ENCODE measurements around the gene NELL1.

NELL1 gene

GRCh38 chr11:20824773-20825172 is 155.4 kb downstream of the NELL1 start:
- DNase-seq (ENCODE audit: low read depth): no peak
- H3K4me3 ChIP-seq (ENCODE audit: low read length): no peak overlapping the region
- no peak for TF ChIP-seq CTCF (conservative IDR thresholded peaks at IDR 0.05; ENCODE audit: low read depth, low read length)

- H3K4me3 ChIP-seq (ENCODE audit: low read length): no peak overlapping the region
- no peak for TF ChIP-seq CTCF (conservative IDR thresholded peaks at IDR 0.05; ENCODE audit: low read depth, low read length)
- DNase-seq (ENCODE audit: low read depth): no peak
Measured at GRCh38 chr11:20835561-20835960, 166.2 kb downstream of the NELL1 start.

- no peak overlapping the region for H3K4me3 ChIP-seq (ENCODE audit: low read length)
- no peak for TF ChIP-seq CTCF (conservative IDR thresholded peaks at IDR 0.05; ENCODE audit: low read depth, low read length)
- DNase-seq (ENCODE audit: low read depth): no peak
Measured at GRCh38 chr11:20839231-20839630, 169.8 kb downstream of the NELL1 start.

GRCh38 chr11:20840341-20840740 is 171.0 kb downstream of the NELL1 start:
- TF ChIP-seq CTCF (conservative IDR thresholded peaks at IDR 0.05; ENCODE audit: low read depth, low read length): no peak
- no peak for DNase-seq (ENCODE audit: low read depth)
- no peak overlapping the region for H3K4me3 ChIP-seq (ENCODE audit: low read length)

- no peak for DNase-seq (ENCODE audit: low read depth)
- TF ChIP-seq CTCF (conservative IDR thresholded peaks at IDR 0.05; ENCODE audit: low read depth, low read length): no peak
- H3K4me3 ChIP-seq (ENCODE audit: low read length): no peak overlapping the region
Measured at GRCh38 chr11:20844216-20844615, 174.8 kb downstream of the NELL1 start.

GRCh38 chr11:20844630-20845029 is 175.2 kb downstream of the NELL1 start:
- no peak overlapping the region for H3K4me3 ChIP-seq (ENCODE audit: low read length)
- no peak for DNase-seq (ENCODE audit: low read depth)
- TF ChIP-seq CTCF (conservative IDR thresholded peaks at IDR 0.05; ENCODE audit: low read depth, low read length): no peak

- H3K4me3 ChIP-seq (ENCODE audit: low read length): no peak overlapping the region
- no peak for TF ChIP-seq CTCF (conservative IDR thresholded peaks at IDR 0.05; ENCODE audit: low read depth, low read length)
- no peak for DNase-seq (ENCODE audit: low read depth)
Measured at GRCh38 chr11:20854215-20854955, 185.0 kb downstream of the NELL1 start.

Data from retinal pigment epithelial cell (primary cell).